ENCODE results near the gene RNF212B. TPM values are rescaled to one million over a fixed set of nuclear protein-coding genes. Genes with fewer than 3 reads are reported as not detected.

Gene RNF212B
- total and polyA plus RNA-seq, 2 of the 13 experiments (the other 11 are each of a cell fraction or from before 2014, with no cell fraction given), result 0.05 TPM; not detected in 1

DNA sequence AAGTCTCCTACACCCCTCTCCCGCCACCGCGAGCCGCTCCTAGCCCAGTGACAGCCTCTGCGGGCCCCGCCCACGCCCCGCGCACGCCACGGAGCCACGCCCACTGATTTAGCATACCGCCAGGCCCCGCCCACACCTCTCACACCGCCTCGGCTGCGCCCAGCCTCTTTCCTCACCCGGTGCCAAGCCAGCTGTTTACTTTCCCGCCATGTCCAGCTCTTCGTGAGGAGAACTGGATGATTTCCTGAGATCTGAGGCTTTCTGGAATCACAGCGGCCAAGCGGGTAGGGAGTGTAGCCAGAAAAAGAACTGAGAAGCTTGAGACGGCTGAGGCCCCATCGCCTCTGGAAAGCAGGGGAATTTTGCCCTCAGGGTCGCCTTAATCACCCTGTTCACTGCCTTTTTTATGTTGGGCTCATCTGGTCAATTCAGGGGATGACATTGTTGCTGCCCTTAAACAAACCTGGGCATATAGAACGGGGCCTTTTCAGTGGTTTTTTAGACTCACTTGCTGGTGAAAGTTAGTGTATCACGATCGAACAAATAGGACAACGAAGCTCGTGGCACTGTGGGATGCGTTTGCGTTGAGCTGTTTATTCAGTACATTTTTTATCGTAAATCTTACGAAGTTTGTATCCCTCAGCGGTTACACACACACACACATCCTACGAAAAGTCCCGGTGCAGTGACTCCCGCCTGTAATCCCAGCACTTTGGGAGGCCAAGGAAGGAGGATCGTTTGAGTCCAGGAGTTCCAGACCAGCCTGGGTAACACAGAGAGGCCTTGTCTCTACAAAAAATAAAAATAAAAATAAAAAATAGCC is at the start of gene RNF212B (continued):
- TF ChIP-seq THYN1 (CRISPR knock-in tag; IDR thresholded peaks at IDR 0.05; ENCODE audit: borderline replicate concordance, low read depth) (no peak), ZNF350 (CRISPR knock-in tag; IDR thresholded peaks at IDR 0.05; ENCODE audit: borderline replicate concordance, low read depth) (0 out of 2 replicates have a peak, but pooled peaks have one; percentile 68), RFX3 (CRISPR knock-in tag; IDR thresholded peaks at IDR 0.05) (no peak), MIER3 (CRISPR knock-in tag; IDR thresholded peaks at IDR 0.05; ENCODE audit: borderline replicate concordance) (no peak), SMAD1 (CRISPR knock-in tag; IDR thresholded peaks at IDR 0.05; ENCODE audit: borderline replicate concordance, low read depth) (peak; percentile 42; the same call in 1 of the 2 replicates), SYNCRIP (IDR thresholded peaks at IDR 0.05; ENCODE audit: insufficient read depth, low read depth, low read length) (no peak), ZNF605 (CRISPR knock-in tag; IDR thresholded peaks at IDR 0.05) (no peak), SRSF4 (IDR thresholded peaks at IDR 0.05; ENCODE audit: low read depth, low read length, poor library complexity, severe bottlenecking) (no peak), MATR3 (CRISPR knock-in tag; IDR thresholded peaks at IDR 0.05) (no peak), ZNF451 (CRISPR knock-in tag; IDR thresholded peaks at IDR 0.05) (no peak), ZKSCAN1 (IDR thresholded peaks at IDR 0.05; ENCODE audit: low read length) (no peak), ZNF746 (CRISPR knock-in tag; IDR thresholded peaks at IDR 0.05) (no peak; the same call in 1 of the 2 replicates), KDM5A (IDR thresholded peaks at IDR 0.05; ENCODE audit: borderline replicate concordance, low read length) (no peak), ZBTB7A (CRISPR knock-in tag; IDR thresholded peaks at IDR 0.05) (0 out of 2 replicates have a peak, but pooled peaks have one; percentile 44), SNAI1 (CRISPR knock-in tag; IDR thresholded peaks at IDR 0.05; ENCODE audit: borderline replicate concordance) (no peak), SIX4 (CRISPR knock-in tag; IDR thresholded peaks at IDR 0.05) (no peak), ZNF326 (CRISPR knock-in tag; IDR thresholded peaks at IDR 0.05; ENCODE audit: borderline replicate concordance) (no peak), ZNF251 (CRISPR knock-in tag; IDR thresholded peaks at IDR 0.05) (0 out of 2 replicates have a peak, but pooled peaks have one; percentile 68)
- TF ChIP-seq, protein P1, sequence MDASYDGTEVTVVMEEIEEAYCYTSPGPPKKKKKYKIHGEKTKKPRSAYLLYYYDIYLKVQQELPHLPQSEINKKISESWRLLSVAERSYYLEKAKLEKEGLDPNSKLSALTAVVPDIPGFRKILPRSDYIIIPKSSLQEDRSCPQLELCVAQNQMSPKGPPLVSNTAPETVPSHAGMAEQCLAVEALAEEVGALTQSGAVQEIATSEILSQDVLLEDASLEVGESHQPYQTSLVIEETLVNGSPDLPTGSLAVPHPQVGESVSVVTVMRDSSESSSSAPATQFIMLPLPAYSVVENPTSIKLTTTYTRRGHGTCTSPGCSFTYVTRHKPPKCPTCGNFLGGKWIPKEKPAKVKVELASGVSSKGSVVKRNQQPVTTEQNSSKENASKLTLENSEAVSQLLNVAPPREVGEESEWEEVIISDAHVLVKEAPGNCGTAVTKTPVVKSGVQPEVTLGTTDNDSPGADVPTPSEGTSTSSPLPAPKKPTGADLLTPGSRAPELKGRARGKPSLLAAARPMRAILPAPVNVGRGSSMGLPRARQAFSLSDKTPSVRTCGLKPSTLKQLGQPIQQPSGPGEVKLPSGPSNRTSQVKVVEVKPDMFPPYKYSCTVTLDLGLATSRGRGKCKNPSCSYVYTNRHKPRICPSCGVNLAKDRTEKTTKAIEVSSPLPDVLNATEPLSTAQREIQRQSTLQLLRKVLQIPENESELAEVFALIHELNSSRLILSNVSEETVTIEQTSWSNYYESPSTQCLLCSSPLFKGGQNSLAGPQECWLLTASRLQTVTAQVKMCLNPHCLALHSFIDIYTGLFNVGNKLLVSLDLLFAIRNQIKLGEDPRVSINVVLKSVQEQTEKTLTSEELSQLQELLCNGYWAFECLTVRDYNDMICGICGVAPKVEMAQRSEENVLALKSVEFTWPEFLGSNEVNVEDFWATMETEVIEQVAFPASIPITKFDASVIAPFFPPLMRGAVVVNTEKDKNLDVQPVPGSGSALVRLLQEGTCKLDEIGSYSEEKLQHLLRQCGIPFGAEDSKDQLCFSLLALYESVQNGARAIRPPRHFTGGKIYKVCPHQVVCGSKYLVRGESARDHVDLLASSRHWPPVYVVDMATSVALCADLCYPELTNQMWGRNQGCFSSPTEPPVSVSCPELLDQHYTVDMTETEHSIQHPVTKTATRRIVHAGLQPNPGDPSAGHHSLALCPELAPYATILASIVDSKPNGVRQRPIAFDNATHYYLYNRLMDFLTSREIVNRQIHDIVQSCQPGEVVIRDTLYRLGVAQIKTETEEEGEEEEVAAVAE (CRISPR knock-in tag; IDR thresholded peaks at IDR 0.05; ENCODE audit: borderline replicate concordance), result no peak
- TF ChIP-seq, protein P2, sequence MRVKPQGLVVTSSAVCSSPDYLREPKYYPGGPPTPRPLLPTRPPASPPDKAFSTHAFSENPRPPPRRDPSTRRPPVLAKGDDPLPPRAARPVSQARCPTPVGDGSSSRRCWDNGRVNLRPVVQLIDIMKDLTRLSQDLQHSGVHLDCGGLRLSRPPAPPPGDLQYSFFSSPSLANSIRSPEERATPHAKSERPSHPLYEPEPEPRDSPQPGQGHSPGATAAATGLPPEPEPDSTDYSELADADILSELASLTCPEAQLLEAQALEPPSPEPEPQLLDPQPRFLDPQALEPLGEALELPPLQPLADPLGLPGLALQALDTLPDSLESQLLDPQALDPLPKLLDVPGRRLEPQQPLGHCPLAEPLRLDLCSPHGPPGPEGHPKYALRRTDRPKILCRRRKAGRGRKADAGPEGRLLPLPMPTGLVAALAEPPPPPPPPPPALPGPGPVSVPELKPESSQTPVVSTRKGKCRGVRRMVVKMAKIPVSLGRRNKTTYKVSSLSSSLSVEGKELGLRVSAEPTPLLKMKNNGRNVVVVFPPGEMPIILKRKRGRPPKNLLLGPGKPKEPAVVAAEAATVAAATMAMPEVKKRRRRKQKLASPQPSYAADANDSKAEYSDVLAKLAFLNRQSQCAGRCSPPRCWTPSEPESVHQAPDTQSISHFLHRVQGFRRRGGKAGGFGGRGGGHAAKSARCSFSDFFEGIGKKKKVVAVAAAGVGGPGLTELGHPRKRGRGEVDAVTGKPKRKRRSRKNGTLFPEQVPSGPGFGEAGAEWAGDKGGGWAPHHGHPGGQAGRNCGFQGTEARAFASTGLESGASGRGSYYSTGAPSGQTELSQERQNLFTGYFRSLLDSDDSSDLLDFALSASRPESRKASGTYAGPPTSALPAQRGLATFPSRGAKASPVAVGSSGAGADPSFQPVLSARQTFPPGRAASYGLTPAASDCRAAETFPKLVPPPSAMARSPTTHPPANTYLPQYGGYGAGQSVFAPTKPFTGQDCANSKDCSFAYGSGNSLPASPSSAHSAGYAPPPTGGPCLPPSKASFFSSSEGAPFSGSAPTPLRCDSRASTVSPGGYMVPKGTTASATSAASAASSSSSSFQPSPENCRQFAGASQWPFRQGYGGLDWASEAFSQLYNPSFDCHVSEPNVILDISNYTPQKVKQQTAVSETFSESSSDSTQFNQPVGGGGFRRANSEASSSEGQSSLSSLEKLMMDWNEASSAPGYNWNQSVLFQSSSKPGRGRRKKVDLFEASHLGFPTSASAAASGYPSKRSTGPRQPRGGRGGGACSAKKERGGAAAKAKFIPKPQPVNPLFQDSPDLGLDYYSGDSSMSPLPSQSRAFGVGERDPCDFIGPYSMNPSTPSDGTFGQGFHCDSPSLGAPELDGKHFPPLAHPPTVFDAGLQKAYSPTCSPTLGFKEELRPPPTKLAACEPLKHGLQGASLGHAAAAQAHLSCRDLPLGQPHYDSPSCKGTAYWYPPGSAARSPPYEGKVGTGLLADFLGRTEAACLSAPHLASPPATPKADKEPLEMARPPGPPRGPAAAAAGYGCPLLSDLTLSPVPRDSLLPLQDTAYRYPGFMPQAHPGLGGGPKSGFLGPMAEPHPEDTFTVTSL (CRISPR knock-in tag; IDR thresholded peaks at IDR 0.05; ENCODE audit: borderline replicate concordance), result no peak

Measured in HepG2 (cell line).